ENCODE data around the gene ZNHIT2.

The ZNHIT2 gene

GRCh38 chr11:65117206-65118096 lies at the start of gene ZNHIT2:
Gene ZNHIT2 (minus strand): TSS chr11:65117701. CDS start chr11:65117653, 48 bp downstream.
- TF ChIP-seq CTCF (IDR thresholded peaks at IDR 0.05; ENCODE audit: poor library complexity, severe bottlenecking): peak; percentile 92
- Histone ChIP-seq H3K4me1 (ENCODE audit: insufficient read depth, poor library complexity, severe bottlenecking) (peaks cover 10% of the 10 kb centered on the region), H3K27me3 (ENCODE audit: insufficient read depth, poor library complexity, severe bottlenecking) (no peaks in the 10 kb centered on the region), H3K36me3 (ENCODE audit: low read depth) (peaks cover 47% of the 10 kb centered on the region), H3K4me3 (ENCODE audit: severe bottlenecking) (peak within 1 kb of the TSS; percentile 71), H3K9me3 (ENCODE audit: severe bottlenecking) (no peaks in the 10 kb centered on the region), H3K27ac (ENCODE audit: poor library complexity, severe bottlenecking) (peak within 1 kb of the TSS; percentile 63)
- DNase-seq (ENCODE audit: low spot score) (peak; percentile 98), ATAC-seq (ENCODE audit: low read depth) (peak; percentile 55)

- Histone ChIP-seq H3K36me3 (ENCODE audit: low read depth) (no peaks in the 10 kb centered on the region), H3K27ac (ENCODE audit: poor library complexity, severe bottlenecking) (no peak overlapping the region), H3K27me3 (ENCODE audit: insufficient read depth, poor library complexity, severe bottlenecking) (no peaks in the 10 kb centered on the region), H3K4me3 (ENCODE audit: severe bottlenecking) (no peak overlapping the region), H3K4me1 (ENCODE audit: insufficient read depth, poor library complexity, severe bottlenecking) (no peaks in the 10 kb centered on the region), H3K9me3 (ENCODE audit: severe bottlenecking) (no peaks in the 10 kb centered on the region)
- ATAC-seq (ENCODE audit: low read depth) (no peak), DNase-seq (ENCODE audit: low spot score) (no peak)
- TF ChIP-seq CTCF (IDR thresholded peaks at IDR 0.05; ENCODE audit: poor library complexity, severe bottlenecking): no peak
Measured at GRCh38 chr11:65166893-65167292, 49.4 kb upstream of the ZNHIT2 start.

- no peak overlapping the region for H3K4me3 ChIP-seq (ENCODE audit: severe bottlenecking)
- no peaks in the 10 kb centered on the region for H3K36me3 ChIP-seq (ENCODE audit: low read depth)
- no peaks in the 10 kb centered on the region for H3K9me3 ChIP-seq (ENCODE audit: severe bottlenecking)
- DNase-seq (ENCODE audit: low spot score): no peak
- no peaks in the 10 kb centered on the region for H3K27me3 ChIP-seq (ENCODE audit: insufficient read depth, poor library complexity, severe bottlenecking)
- TF ChIP-seq CTCF (IDR thresholded peaks at IDR 0.05; ENCODE audit: poor library complexity, severe bottlenecking): no peak
- no peak for ATAC-seq (ENCODE audit: low read depth)
- no peak overlapping the region for H3K27ac ChIP-seq (ENCODE audit: poor library complexity, severe bottlenecking)
- H3K4me1 ChIP-seq (ENCODE audit: insufficient read depth, poor library complexity, severe bottlenecking): no peaks in the 10 kb centered on the region
Measured at GRCh38 chr11:65165410-65166317, 48.2 kb upstream of the ZNHIT2 start.

- no peak for ATAC-seq (ENCODE audit: low read depth)
- Histone ChIP-seq H3K4me3 (ENCODE audit: severe bottlenecking) (no peak overlapping the region), H3K27ac (ENCODE audit: poor library complexity, severe bottlenecking) (no peak overlapping the region), H3K4me1 (ENCODE audit: insufficient read depth, poor library complexity, severe bottlenecking) (no peaks in the 10 kb centered on the region), H3K27me3 (ENCODE audit: insufficient read depth, poor library complexity, severe bottlenecking) (no peaks in the 10 kb centered on the region), H3K9me3 (ENCODE audit: severe bottlenecking) (no peaks in the 10 kb centered on the region), H3K36me3 (ENCODE audit: low read depth) (no peaks in the 10 kb centered on the region)
- TF ChIP-seq CTCF (IDR thresholded peaks at IDR 0.05; ENCODE audit: poor library complexity, severe bottlenecking): no peak
- DNase-seq (ENCODE audit: low spot score): no peak
Measured at GRCh38 chr11:65163684-65164083, 46.2 kb upstream of the ZNHIT2 start.
